BLaER1 treated with 17β-estradiol and CSF1 and Interleukin-3, amounts not matched to agents 10 nM and 100 nM (cell line): Measurements from ENCODE around the gene SPOCK2.

Experiments used
- H3K27ac ChIP-seq, 11 experiments: shearing (Covaris generic); formaldehyde crosslinking; 2 replicates each; pipeline ENCODE4 v1.8.1; 2022
- H3K27me3 ChIP-seq, 11 experiments: shearing (Covaris generic); formaldehyde crosslinking; 2 replicates each; pipeline ENCODE4 v1.8.1; 2022
- H3K36me3 ChIP-seq, 11 experiments: shearing (Covaris generic); formaldehyde crosslinking; 2 replicates each; pipeline ENCODE4 v1.8.1; 2022
- H3K4me1 ChIP-seq, 10 experiments: shearing (Covaris generic); formaldehyde crosslinking; 2 replicates each; pipeline ENCODE4 v1.8.1; 2022
- H3K4me2 ChIP-seq, 11 experiments: shearing (Covaris generic); formaldehyde crosslinking; 2 replicates each; pipeline ENCODE4 v1.8.1; 2022
- H3K4me3 ChIP-seq, 10 experiments: shearing (Covaris generic); formaldehyde crosslinking; 2 replicates each; pipeline ENCODE4 v1.8.1; 2022
- H3K9ac ChIP-seq, 11 experiments: shearing (Covaris generic); formaldehyde crosslinking; 2 replicates each; pipeline ENCODE4 v1.8.1; 2022
- H3K9me3 ChIP-seq, 11 experiments: shearing (Covaris generic); formaldehyde crosslinking; replicated peaks in 1 of 11; 2 replicates each; pipeline ENCODE4 v1.8.1; 2022
- H4K20me1 ChIP-seq, 11 experiments: shearing (Covaris generic); formaldehyde crosslinking; 2 replicates each; pipeline ENCODE4 v1.8.1; 2022
- Cebpa-rat ChIP-seq, 11 experiments: shearing (Covaris generic); IDR thresholded peaks; 2 replicates each; pipeline ENCODE4 v1.8.1; 2022

SPOCK2 gene

GRCh38 chr10:72080042-72080975, 8.0 kb downstream of the SPOCK2 start:
- Histone ChIP-seq H3K4me3 (no peak overlapping the region; a peak in 1 of 20 replicates), H3K9ac (peak overlapping the region in 2 of 11 experiments; percentile 12 to 18; a peak in 3 of 22 replicates), H3K36me3 (no peaks in the 10 kb centered on the region), H3K9me3 (no peaks in the 10 kb centered on the region), H3K4me2 (peak overlapping the region; percentile 25 to 91 (median 70)), H3K27me3 (peaks cover 10 to 19% (median 16%) of the 10 kb centered on the region in 11 experiments), H3K4me1 (peaks cover 12 to 44% (median 36%) of the 10 kb centered on the region in 10 experiments), H4K20me1 (no peaks in the 10 kb centered on the region; a peak in 2 of 22 replicates), H3K27ac (peak overlapping the region in 3 of 11 experiments; percentile 12 to 43 (median 19); a peak in 5 of 22 replicates)
- no peak for TF ChIP-seq Cebpa-rat (IDR thresholded peaks at IDR 0.05)

GRCh38 chr10:72079356-72079755, 9.0 kb downstream of the SPOCK2 start:
- H3K9me3 ChIP-seq = no peaks in the 10 kb centered on the region
- H3K36me3 ChIP-seq = no peaks in the 10 kb centered on the region
- H3K4me3 ChIP-seq = no peak overlapping the region
- no peaks in the 10 kb centered on the region for H4K20me1 ChIP-seq
- peak overlapping the region in 3 of 11 experiments; percentile 12 to 43 (median 19); a peak in 4 of 22 replicates for H3K27ac ChIP-seq
- H3K9ac ChIP-seq = peak overlapping the region in 3 of 11 experiments; percentile 12 to 58 (median 18); a peak in 3 of 22 replicates
- H3K4me2 ChIP-seq = peak overlapping the region; percentile 25 to 91 (median 70)
- H3K4me1 ChIP-seq = peaks cover 12 to 54% (median 45%) of the 10 kb centered on the region in 10 experiments
- peaks cover under 1 to 10% (median 6%) of the 10 kb centered on the region in 11 experiments; a peak in 19 of 22 replicates for H3K27me3 ChIP-seq
- TF ChIP-seq Cebpa-rat (IDR thresholded peaks at IDR 0.05) = no peak

GRCh38 chr10:72077275-72077990, 10.9 kb downstream of the SPOCK2 start:
- no peak overlapping the region for H3K4me3 ChIP-seq
- H3K4me1 ChIP-seq = peaks cover 12 to 71% (median 60%) of the 10 kb centered on the region in 10 experiments
- no peak overlapping the region for H3K27ac ChIP-seq
- H3K9ac ChIP-seq = no peak overlapping the region
- no peak for TF ChIP-seq Cebpa-rat (IDR thresholded peaks at IDR 0.05)
- no peaks in the 10 kb centered on the region for H3K36me3 ChIP-seq
- H4K20me1 ChIP-seq = no peaks in the 10 kb centered on the region
- no peaks in the 10 kb centered on the region; a peak in 1 of 22 replicates for H3K9me3 ChIP-seq
- no peak overlapping the region for H3K4me2 ChIP-seq
- 0 out of 22 replicates have a peak, but pooled peaks cover 0 to 3% (median 0%) of the 10 kb centered on the region in 11 experiments for H3K27me3 ChIP-seq

GRCh38 chr10:72076756-72077155, 11.6 kb downstream of the SPOCK2 start:
- no peak for TF ChIP-seq Cebpa-rat (IDR thresholded peaks at IDR 0.05)

GRCh38 chr10:72075376-72076115, 12.8 kb downstream of the SPOCK2 start:
- no peaks in the 10 kb centered on the region for H3K36me3 ChIP-seq
- H3K9me3 ChIP-seq = no peaks in the 10 kb centered on the region; a peak in 1 of 22 replicates
- 0 out of 22 replicates have a peak, but pooled peaks cover 0 to 3% (median 0%) of the 10 kb centered on the region in 11 experiments for H3K27me3 ChIP-seq
- H3K9ac ChIP-seq = 0 out of 22 replicates have a peak overlapping the region, but pooled peaks of 1 of the 11 experiments have one; percentile 9
- H3K4me2 ChIP-seq = peak overlapping the region; percentile 14 to 85 (median 68); a peak in 19 of 22 replicates
- TF ChIP-seq Cebpa-rat (IDR thresholded peaks at IDR 0.05) = no peak
- H3K27ac ChIP-seq = no peak overlapping the region
- no peak overlapping the region for H3K4me3 ChIP-seq
- H4K20me1 ChIP-seq = no peaks in the 10 kb centered on the region
- H3K4me1 ChIP-seq = peaks cover 16 to 65% (median 59%) of the 10 kb centered on the region in 10 experiments

More at GRCh38 chr10:72076756-72077155, 11.6 kb downstream of the SPOCK2 start:
- Histone ChIP-seq H3K4me3 (no peak overlapping the region), H3K36me3 (no peaks in the 10 kb centered on the region), H3K4me2 (no peak overlapping the region), H3K27me3 (0 out of 22 replicates have a peak, but pooled peaks cover 0 to 3% (median 0%) of the 10 kb centered on the region in 11 experiments), H3K9me3 (no peaks in the 10 kb centered on the region; a peak in 1 of 22 replicates), H3K9ac (no peak overlapping the region), H3K4me1 (peaks cover 12 to 71% (median 60%) of the 10 kb centered on the region in 10 experiments), H4K20me1 (no peaks in the 10 kb centered on the region), H3K27ac (no peak overlapping the region)

GRCh38 chr10:72074574-72075375, 13.6 kb downstream of the SPOCK2 start:
- Histone ChIP-seq H3K27ac (no peak overlapping the region), H3K4me1 (peaks cover 11 to 65% (median 60%) of the 10 kb centered on the region in 10 experiments), H3K4me2 (peak overlapping the region in 10 of 11 experiments; percentile 14 to 85 (median 70); a peak in 19 of 22 replicates), H3K27me3 (0 out of 22 replicates have a peak, but pooled peaks cover 0 to 3% (median 0%) of the 10 kb centered on the region in 11 experiments), H3K9ac (0 out of 22 replicates have a peak overlapping the region, but pooled peaks of 1 of the 11 experiments have one; percentile 9), H4K20me1 (no peaks in the 10 kb centered on the region), H3K9me3 (no peaks in the 10 kb centered on the region; a peak in 1 of 22 replicates), H3K4me3 (no peak overlapping the region), H3K36me3 (no peaks in the 10 kb centered on the region)
- no peak for TF ChIP-seq Cebpa-rat (IDR thresholded peaks at IDR 0.05)

- 0 out of 22 replicates have a peak, but pooled peaks cover 0 to 3% (median 0%) of the 10 kb centered on the region in 11 experiments for H3K27me3 ChIP-seq
- H3K36me3 ChIP-seq = no peaks in the 10 kb centered on the region
- H3K4me3 ChIP-seq = no peak overlapping the region
- H3K27ac ChIP-seq = no peak overlapping the region
- no peaks in the 10 kb centered on the region for H4K20me1 ChIP-seq
- no peaks in the 10 kb centered on the region; a peak in 1 of 22 replicates for H3K9me3 ChIP-seq
- H3K4me1 ChIP-seq = peaks cover 5 to 58% (median 52%) of the 10 kb centered on the region in 10 experiments; a peak in 18 of 20 replicates
- H3K4me2 ChIP-seq = peak overlapping the region in 10 of 11 experiments; percentile 6 to 85 (median 70); a peak in 17 of 22 replicates
- H3K9ac ChIP-seq = peak overlapping the region in 5 of 11 experiments; percentile 4 to 40 (median 34); a peak in 4 of 22 replicates
- no peak for TF ChIP-seq Cebpa-rat (IDR thresholded peaks at IDR 0.05)
Measured at GRCh38 chr10:72073708-72074573, 14.4 kb downstream of the SPOCK2 start.
